Hindlimb muscle (tissue), 1 donor: ENCODE data around the gene TBC1D9. TPM values are rescaled to one million over a fixed set of nuclear protein-coding genes. Genes with fewer than 3 reads are reported as not detected.

Experiments
- DNase-seq: peaks from one replicate; pipeline ENCODE4 v3.0.0-alpha.2; 2013
- polyA plus RNA-seq: library from polyadenylated mRNA; unstranded; fragments of 120-200 nt; gene quantifications from one replicate; pipeline ENCODE4 v1.2.1, GENCODE V29; 2013; ENCODE audit not compliant: insufficient read length

The TBC1D9 gene
- polyA plus RNA-seq, 1 donor = 15.8 TPM

- no peak for DNase-seq
Observed at GRCh38 chr4:140720387-140721304, 35.5 kb downstream of the TBC1D9 start.

GRCh38 chr4:140719686-140720085, 36.5 kb downstream of the TBC1D9 start:
- no peak for DNase-seq

- no peak for DNase-seq
Observed at GRCh38 chr4:140719022-140719421, 37.2 kb downstream of the TBC1D9 start.

GRCh38 chr4:140718241-140718952, 37.8 kb downstream of the TBC1D9 start:
- no peak for DNase-seq

- no peak for DNase-seq
Observed at GRCh38 chr4:140717313-140717712, 38.9 kb downstream of the TBC1D9 start.

GRCh38 chr4:140715119-140715518, 41.1 kb downstream of the TBC1D9 start:
- DNase-seq = no peak

- DNase-seq = no peak
Observed at GRCh38 chr4:140711910-140712309, 44.3 kb downstream of the TBC1D9 start.

- DNase-seq = no peak
Observed at GRCh38 chr4:140710908-140711622, 45.1 kb downstream of the TBC1D9 start.

GRCh38 chr4:140707325-140707724, 48.9 kb downstream of the TBC1D9 start:
- DNase-seq = no peak

GRCh38 chr4:140706665-140707064, 49.5 kb downstream of the TBC1D9 start:
- DNase-seq = no peak

GRCh38 chr4:140706276-140706625, 49.9 kb downstream of the TBC1D9 start:
- no peak for DNase-seq

GRCh38 chr4:140705625-140706275, 50.4 kb downstream of the TBC1D9 start:
- DNase-seq = no peak

GRCh38 chr4:140704964-140705363, 51.2 kb downstream of the TBC1D9 start:
- DNase-seq = no peak

GRCh38 chr4:140704392-140704960, 51.7 kb downstream of the TBC1D9 start:
- DNase-seq = no peak

- no peak for DNase-seq
Observed at GRCh38 chr4:140703463-140703862, 52.7 kb downstream of the TBC1D9 start.

- no peak for DNase-seq
Observed at GRCh38 chr4:140702096-140702757, 54.0 kb downstream of the TBC1D9 start.

- no peak for DNase-seq
Observed at GRCh38 chr4:140701071-140701470, 55.1 kb downstream of the TBC1D9 start.

- no peak for DNase-seq
Observed at GRCh38 chr4:140697709-140698560, 58.2 kb downstream of the TBC1D9 start.

GRCh38 chr4:140695483-140695882, 60.7 kb downstream of the TBC1D9 start:
- no peak for DNase-seq

- no peak for DNase-seq
Observed at GRCh38 chr4:140693562-140693961, 62.6 kb downstream of the TBC1D9 start.

GRCh38 chr4:140691369-140691768, 64.8 kb downstream of the TBC1D9 start:
- no peak for DNase-seq
